ENCODE measurements around the gene LPIN3.

GRCh38 chr20:41364967-41365765, 24.5 kb downstream of the LPIN3 start:
- TF ChIP-seq ZNF331 (CRISPR knock-in tag; IDR thresholded peaks at IDR 0.05; ENCODE audit: low read depth) = no peak
- no peak for TF ChIP-seq EZH2 (IDR thresholded peaks at IDR 0.05; ENCODE audit: low read depth, unreplicated experiment)
- TF ChIP-seq CTCF (conservative IDR thresholded peaks at IDR 0.05; ENCODE audit: low read depth in 2 of 2) = no peak
- no peak for TF ChIP-seq POLR2AphosphoS5 (IDR thresholded peaks at IDR 0.05; ENCODE audit: low read depth)
- no peak for TF ChIP-seq EZH2phosphoT487 (IDR thresholded peaks at IDR 0.05; ENCODE audit: unreplicated experiment)
- TF ChIP-seq CREB1 (CRISPR knock-in tag; IDR thresholded peaks at IDR 0.05; ENCODE audit: low read depth) = no peak
- TF ChIP-seq STAT1 (IDR thresholded peaks at IDR 0.05; ENCODE audit: unreplicated experiment) = no peak
- no peak for TF ChIP-seq JUNB (IDR thresholded peaks at IDR 0.05; ENCODE audit: unreplicated experiment)
- no peak for TF ChIP-seq ZNF462 (CRISPR knock-in tag; IDR thresholded peaks at IDR 0.05)
- no peak for TF ChIP-seq REST (IDR thresholded peaks at IDR 0.05; ENCODE audit: unreplicated experiment)
- no peak for TF ChIP-seq ZNF114 (CRISPR knock-in tag; IDR thresholded peaks at IDR 0.05)
